ENCODE measurements around the gene SNAP29.

The SNAP29 gene

DNA sequence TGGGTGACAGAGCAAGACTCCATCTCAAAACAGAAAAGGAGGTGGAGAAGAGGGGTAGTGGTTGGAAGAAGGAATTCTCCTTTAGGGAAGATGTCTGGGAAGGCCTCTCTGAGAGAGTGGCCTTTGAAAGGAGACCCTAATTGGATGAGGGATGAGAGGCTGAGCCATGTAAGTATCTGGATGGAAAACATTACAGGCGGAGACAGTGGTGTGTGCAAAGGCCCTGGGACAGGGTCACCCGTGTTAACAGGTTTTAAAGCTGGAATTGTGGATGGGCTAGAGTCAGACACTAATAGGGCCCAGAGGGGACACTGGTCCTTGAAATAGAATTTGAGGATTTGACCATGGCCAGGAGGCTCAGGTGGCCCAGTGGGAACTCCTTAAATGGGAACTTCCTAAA lies 10.4 kb downstream of the SNAP29 start:
- H3K4me3 ChIP-seq (ENCODE audit: low read depth, low read length): no peak overlapping the region
- TF ChIP-seq, protein P1, sequence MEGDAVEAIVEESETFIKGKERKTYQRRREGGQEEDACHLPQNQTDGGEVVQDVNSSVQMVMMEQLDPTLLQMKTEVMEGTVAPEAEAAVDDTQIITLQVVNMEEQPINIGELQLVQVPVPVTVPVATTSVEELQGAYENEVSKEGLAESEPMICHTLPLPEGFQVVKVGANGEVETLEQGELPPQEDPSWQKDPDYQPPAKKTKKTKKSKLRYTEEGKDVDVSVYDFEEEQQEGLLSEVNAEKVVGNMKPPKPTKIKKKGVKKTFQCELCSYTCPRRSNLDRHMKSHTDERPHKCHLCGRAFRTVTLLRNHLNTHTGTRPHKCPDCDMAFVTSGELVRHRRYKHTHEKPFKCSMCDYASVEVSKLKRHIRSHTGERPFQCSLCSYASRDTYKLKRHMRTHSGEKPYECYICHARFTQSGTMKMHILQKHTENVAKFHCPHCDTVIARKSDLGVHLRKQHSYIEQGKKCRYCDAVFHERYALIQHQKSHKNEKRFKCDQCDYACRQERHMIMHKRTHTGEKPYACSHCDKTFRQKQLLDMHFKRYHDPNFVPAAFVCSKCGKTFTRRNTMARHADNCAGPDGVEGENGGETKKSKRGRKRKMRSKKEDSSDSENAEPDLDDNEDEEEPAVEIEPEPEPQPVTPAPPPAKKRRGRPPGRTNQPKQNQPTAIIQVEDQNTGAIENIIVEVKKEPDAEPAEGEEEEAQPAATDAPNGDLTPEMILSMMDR (IDR thresholded peaks at IDR 0.05; ENCODE audit: insufficient read depth, low read length, missing control alignments): no peak
- no peak for DNase-seq (ENCODE audit: low read depth, low spot score)
- POLR2A ChIA-PET: no interaction called here
- CTCF ChIA-PET: interaction anchor here (1.8 to 4.0 kb wide), 2 partner anchors 16 to 65 kb away, joined by 6 to 23 read pairs; no protein-coding TSS in a partner anchor

DNA sequence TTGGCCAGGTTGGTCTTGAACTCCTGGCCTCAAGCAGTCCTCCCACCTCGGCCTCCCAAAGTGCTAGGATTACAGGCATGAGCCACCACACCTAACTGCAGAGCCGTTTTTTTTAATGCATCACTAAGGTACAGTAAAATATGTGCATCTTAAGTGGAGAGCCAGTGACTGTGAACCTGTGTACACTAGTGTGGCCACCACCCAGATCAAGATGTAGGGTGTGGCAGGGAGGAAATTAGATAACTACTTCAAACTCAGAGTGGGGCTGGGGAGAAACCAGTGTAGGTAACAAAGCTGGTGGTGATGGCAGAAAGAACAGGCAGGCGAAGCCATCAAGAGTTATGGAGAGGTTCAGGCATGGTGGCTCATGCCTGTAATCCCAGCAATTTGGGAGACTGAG lies 14.4 kb downstream of the SNAP29 start:
- DNase-seq (ENCODE audit: low read depth, low spot score): no peak
- no peak overlapping the region for H3K4me3 ChIP-seq (ENCODE audit: low read depth, low read length)
- TF ChIP-seq, protein P1 (IDR thresholded peaks at IDR 0.05; ENCODE audit: insufficient read depth, low read length, missing control alignments): no peak
- ChIA-PET POLR2A (no interaction called here), CTCF (interaction anchor here (0.6 to 3.7 kb wide), 3 partner anchors 13 to 16 kb away, joined by 3 to 23 read pairs (median 3); no protein-coding TSS in a partner anchor)

DNA sequence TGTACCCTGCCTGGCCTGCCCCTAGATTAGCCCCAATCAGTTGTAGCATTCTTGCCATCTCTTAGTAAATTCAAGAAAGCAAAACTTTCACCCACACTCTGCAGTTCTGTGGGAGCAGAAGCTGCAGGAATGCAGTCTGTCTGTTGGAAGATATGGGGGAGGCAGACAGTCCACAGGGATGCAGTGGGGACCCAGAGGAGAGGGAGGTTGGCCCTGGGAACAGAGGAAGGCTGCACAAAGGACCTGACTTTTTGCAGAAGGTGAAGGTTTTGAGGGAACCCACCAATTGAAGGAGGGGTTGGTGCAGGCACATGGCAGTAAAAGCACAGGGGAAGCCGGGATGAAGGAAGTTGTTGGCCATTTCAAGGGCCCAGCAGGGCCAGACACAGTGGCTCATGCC lies 16.5 kb downstream of the SNAP29 start:
- H3K4me3 ChIP-seq (ENCODE audit: low read depth, low read length): no peak overlapping the region
- ChIA-PET POLR2A (no interaction called here), CTCF (interaction anchor here (0.9 to 3.7 kb wide), 4 partner anchors 7 to 42 kb away, joined by 3 to 23 read pairs (median 4); partner anchors contain the start of genes CRKL and SNAP29)
- TF ChIP-seq, protein P1 (IDR thresholded peaks at IDR 0.05; ENCODE audit: insufficient read depth, low read length, missing control alignments): no peak
- no peak for DNase-seq (ENCODE audit: low read depth, low spot score)

DNA sequence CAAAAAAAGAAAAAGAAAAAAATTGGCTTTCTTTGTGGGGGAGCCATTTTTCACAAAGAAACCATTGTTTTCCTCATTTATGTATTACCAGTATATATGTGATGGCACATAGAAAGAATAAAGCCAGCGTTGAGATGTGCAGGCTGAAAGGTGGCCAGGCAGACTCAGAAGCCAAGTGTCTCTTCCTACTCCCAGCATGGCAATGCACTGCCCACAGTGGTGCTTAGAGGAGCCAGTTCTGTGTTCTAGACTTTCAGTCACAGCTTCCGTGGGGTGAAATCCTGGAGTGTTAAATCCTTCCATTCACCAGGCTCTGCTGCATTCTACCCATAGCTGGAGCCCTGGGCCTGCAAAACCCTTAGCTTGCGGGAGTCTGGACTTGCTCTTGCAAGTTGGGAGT lies 18.9 kb downstream of the SNAP29 start:
- DNase-seq (ENCODE audit: low read depth, low spot score): no peak
- TF ChIP-seq, protein P1 (IDR thresholded peaks at IDR 0.05; ENCODE audit: insufficient read depth, low read length, missing control alignments): no peak
- no peak overlapping the region for H3K4me3 ChIP-seq (ENCODE audit: low read depth, low read length)
- ChIA-PET CTCF (interaction anchor here (1.6 kb wide), 2 partner anchors 8 to 10 kb away, joined by 3 to 6 read pairs; no protein-coding TSS in a partner anchor), POLR2A (interaction anchor here (0.6 kb wide), 1 partner anchor 38 kb away, joined by 3 read pairs; no protein-coding TSS in a partner anchor)

DNA sequence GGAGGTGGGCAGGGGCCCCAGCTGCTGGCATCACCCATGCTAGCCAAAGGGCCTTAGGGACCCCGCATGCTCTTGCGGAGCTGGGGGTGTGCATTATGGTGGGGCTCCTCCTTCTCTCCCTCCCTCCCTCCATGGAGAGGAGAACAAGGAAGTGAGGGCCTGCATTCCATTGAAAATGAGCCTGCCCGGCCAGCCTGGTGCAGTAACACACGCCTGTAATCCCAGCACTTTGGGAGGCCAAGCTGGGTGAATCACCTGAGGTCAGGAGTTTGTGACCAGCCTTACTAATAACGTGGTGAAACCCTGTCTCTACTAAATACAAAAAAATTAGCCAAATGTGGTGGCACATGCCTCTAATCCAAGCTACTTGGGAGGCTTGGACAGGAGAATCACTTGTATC lies 22.4 kb downstream of the SNAP29 start:
- CTCF ChIA-PET: interaction anchor here (0.8 to 2.5 kb wide), 2 partner anchors 11 to 72 kb away, joined by 3 to 9 read pairs; no protein-coding TSS in a partner anchor
- no peak overlapping the region for H3K4me3 ChIP-seq (ENCODE audit: low read depth, low read length)
- TF ChIP-seq, protein P1 (IDR thresholded peaks at IDR 0.05; ENCODE audit: insufficient read depth, low read length, missing control alignments): no peak
- POLR2A ChIA-PET: no interaction called here
- DNase-seq (ENCODE audit: low read depth, low spot score): no peak

DNA sequence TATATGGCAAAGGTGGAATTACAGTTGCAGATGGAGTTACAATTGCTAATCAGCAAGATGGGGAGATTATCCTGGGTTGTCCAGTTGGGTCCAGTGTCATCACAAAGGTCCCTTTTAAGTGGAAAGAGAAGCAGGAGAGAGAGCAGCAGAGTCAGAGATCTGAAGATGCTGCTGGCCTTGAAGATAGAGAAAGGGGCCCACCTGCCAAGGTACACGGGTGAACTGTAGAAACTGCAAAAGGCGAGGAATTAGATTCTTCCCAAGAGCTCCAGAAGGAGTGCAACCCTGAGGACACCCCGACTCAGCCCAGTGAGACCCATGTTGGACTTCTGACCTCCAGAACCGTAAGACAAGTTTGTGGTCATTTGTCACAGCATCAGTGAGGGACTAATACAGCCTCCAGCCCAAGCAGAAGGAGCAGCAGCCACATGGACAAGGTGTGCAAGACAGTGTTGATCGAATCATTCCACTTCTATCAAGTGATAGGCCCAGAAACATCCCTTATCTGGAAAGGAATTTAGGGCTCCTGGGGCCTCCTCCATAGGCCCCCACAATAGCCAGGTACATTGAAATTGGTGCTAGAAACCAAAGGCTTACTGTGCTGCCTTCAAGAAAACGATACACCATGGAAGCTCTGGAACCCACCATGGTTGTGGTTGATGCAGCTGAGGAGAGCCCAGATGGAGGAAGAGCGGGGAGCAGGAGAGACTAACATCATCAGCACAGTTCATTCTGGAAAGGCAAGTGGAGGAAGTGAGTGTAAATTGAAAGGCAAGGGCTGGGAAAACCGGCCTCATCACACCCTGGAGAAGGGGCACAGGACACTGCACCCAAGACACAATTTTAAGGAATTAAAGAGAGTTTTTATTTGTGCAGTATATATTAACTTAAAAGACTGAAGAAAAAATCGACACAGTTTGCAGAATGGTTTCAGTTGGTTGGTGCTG lies 23.3 kb downstream of the SNAP29 start:
- TF ChIP-seq, protein P1 (IDR thresholded peaks at IDR 0.05; ENCODE audit: insufficient read depth, low read length, missing control alignments): no peak
- CTCF ChIA-PET: interaction anchor here (1.3 to 2.5 kb wide), 3 partner anchors 8 to 81 kb away, joined by 3 to 9 read pairs (median 5); no protein-coding TSS in a partner anchor
- H3K4me3 ChIP-seq (ENCODE audit: low read depth, low read length): no peak overlapping the region
- POLR2A ChIA-PET: no interaction called here
- no peak for DNase-seq (ENCODE audit: low read depth, low spot score)
